HepG2 (cell line): ENCODE data around the gene ATP9A. TPM values are rescaled to one million over a fixed set of nuclear protein-coding genes. Genes with fewer than 3 reads are reported as not detected.
A peak's percentile ranks its signal among the peaks of the same experiment; 100 is the strongest.

Source experiments
- ARID4A ChIP-seq: sonication (generic); formaldehyde crosslinking; IDR thresholded peaks from 2 replicates; pipeline ENCODE4 v1.5.0; 2020; ENCODE audit warnings: mild to moderate bottlenecking, missing genetic modification reagents, borderline replicate concordance
- FOXA1 ChIP-seq, 2 experiments: fragments of 450-650 bp in 1 of 2; sonication (generic) in 1 of 2; formaldehyde crosslinking in 1 of 2; IDR thresholded peaks; 2 replicates each; pipeline versions ENCODE4 v1.4.0 to v1.6.1; 2016 to 2020; ENCODE audit warnings: missing genetic modification reagents in 1 of 2
- HNF4A ChIP-seq: sonication (generic); formaldehyde crosslinking; IDR thresholded peaks from 2 replicates; pipeline ENCODE4 v1.4.0; 2020; ENCODE audit warnings: missing genetic modification reagents
- NFE2L1 ChIP-seq: sonication (generic); formaldehyde crosslinking; IDR thresholded peaks from 2 replicates; pipeline ENCODE4 v1.4.0; 2020; ENCODE audit warnings: missing genetic modification reagents, mild to moderate bottlenecking, borderline replicate concordance
- SIX1 ChIP-seq: sonication (generic); formaldehyde crosslinking; IDR thresholded peaks from 2 replicates; pipeline ENCODE4 v1.4.0; 2020; ENCODE audit warnings: missing genetic modification reagents, borderline replicate concordance
- THRA ChIP-seq: sonication (generic); formaldehyde crosslinking; IDR thresholded peaks from 2 replicates; pipeline ENCODE4 v1.4.0; 2020; ENCODE audit warnings: missing genetic modification reagents, borderline replicate concordance
- ZNF547 ChIP-seq: sonication (generic); formaldehyde crosslinking; IDR thresholded peaks from 2 replicates; pipeline ENCODE4 v1.5.1; 2020; ENCODE audit warnings: mild to moderate bottlenecking, missing genetic modification reagents
- ZNF570 ChIP-seq: sonication (generic); formaldehyde crosslinking; IDR thresholded peaks from 2 replicates; pipeline ENCODE4 v1.4.0; 2020; ENCODE audit warnings: mild to moderate bottlenecking, missing genetic modification reagents, borderline replicate concordance
- ZNF841 ChIP-seq: sonication (generic); formaldehyde crosslinking; IDR thresholded peaks from 2 replicates; pipeline ENCODE4 v1.8.1; 2023; ENCODE audit warnings: missing genetic modification reagents, borderline replicate concordance
- polyA plus RNA-seq, 8 experiments: library from polyadenylated mRNA; depleted of rRNA in 3 of 8; stranded (reverse) in 7 of 8; unstranded in 1 of 8; fragments of >200 nt; fragmentation: Illumina TruSeq in 4 of 8; extraction: Trizol in 4 of 8; gene quantifications; 2 replicates each; pipeline versions ENCODE4 v1.2.1 to v1.2.3, GENCODE V29; 2011 to 2016; ENCODE audit warnings: low read depth in 4 of 8, missing spikeins in 1 of 8, mixed read lengths in 1 of 8; ENCODE audit not compliant: insufficient read depth in 1 of 8
- total RNA-seq, 5 experiments: library from RNA; depleted of rRNA; stranded (reverse); fragments of >200 nt; fragmentation: Illumina TruSeq; extraction: Trizol; gene quantifications; 2 replicates each; pipeline ENCODE4 v1.2.3, GENCODE V29; 2016; ENCODE audit warnings: low read depth in 1 of 5
- TF ChIP-seq, protein P1 (sequence below): sonication (generic); formaldehyde crosslinking; IDR thresholded peaks from 2 replicates; pipeline ENCODE4 v1.5.0; 2020; ENCODE audit warnings: mild to moderate bottlenecking, missing genetic modification reagents
- TF ChIP-seq, protein P2 (sequence below): sonication (generic); formaldehyde crosslinking; IDR thresholded peaks from 2 replicates; pipeline ENCODE4 v1.4.0; 2020; ENCODE audit warnings: missing genetic modification reagents
- TF ChIP-seq, protein P3 (sequence below): sonication (generic); formaldehyde crosslinking; IDR thresholded peaks from 2 replicates; pipeline ENCODE4 v1.4.0; 2020; ENCODE audit warnings: missing genetic modification reagents, mild to moderate bottlenecking, borderline replicate concordance
- TF ChIP-seq, protein P4 (sequence below): sonication (generic); formaldehyde crosslinking; IDR thresholded peaks from 2 replicates; pipeline ENCODE4 v1.4.0; 2020; ENCODE audit warnings: mild to moderate bottlenecking, missing genetic modification reagents

ATP9A gene
- total and polyA plus RNA-seq, 2 of the 13 experiments (the other 11 are each of a cell fraction or from before 2014, with no cell fraction given): 11.8 to 18.5 TPM

DNA sequence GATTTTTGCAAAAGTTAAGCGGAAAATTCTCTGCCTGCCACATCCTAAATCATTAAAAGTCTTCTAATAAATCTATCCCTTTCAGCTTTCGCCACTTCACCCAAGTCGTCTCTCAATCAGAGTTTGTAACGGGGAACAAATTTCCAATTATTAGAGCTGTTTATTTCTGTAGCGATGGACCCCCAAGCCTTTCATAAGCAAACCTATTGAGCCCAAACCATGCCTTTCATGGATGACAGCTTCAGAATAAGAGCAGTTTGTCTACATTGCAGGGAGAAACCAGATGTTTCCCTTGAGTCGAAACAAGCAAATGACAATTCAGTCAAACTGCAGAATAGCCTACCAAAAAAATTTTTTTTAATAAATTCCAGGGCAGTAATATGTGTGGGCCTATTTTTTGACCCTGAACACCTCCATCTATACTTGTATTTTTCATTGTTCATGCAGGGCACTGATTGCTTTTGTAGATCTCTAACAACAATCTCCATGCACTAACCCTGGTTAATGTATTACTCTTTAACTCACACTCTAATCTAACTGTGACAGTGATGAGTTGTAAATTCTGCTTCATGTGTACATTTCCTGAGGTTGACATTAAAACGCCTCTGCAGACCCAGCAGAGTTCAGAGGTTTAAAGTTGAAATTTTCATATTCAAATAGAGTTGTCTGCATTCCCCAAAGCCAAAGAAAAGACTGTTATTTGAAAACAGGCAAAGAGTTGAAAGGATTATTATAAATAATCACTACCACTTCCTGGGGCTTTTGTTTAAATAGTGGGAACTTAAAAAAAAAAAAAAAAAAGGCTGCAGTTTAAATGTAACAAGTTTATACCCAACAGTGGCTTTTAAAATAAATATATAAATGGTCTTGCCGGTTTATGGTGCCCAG, 64.5 kb downstream of the ATP9A start (continued):
- peak; percentile 42; the same call in 1 of the 2 replicates for TF ChIP-seq ARID4A (CRISPR knock-in tag)
- TF ChIP-seq ZNF547 (CRISPR knock-in tag): no peak
- TF ChIP-seq, protein P1, sequence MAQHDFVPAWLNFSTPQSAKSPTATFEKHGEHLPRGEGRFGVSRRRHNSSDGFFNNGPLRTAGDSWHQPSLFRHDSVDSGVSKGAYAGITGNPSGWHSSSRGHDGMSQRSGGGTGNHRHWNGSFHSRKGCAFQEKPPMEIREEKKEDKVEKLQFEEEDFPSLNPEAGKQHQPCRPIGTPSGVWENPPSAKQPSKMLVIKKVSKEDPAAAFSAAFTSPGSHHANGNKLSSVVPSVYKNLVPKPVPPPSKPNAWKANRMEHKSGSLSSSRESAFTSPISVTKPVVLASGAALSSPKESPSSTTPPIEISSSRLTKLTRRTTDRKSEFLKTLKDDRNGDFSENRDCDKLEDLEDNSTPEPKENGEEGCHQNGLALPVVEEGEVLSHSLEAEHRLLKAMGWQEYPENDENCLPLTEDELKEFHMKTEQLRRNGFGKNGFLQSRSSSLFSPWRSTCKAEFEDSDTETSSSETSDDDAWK (CRISPR knock-in tag): no peak
- peak; percentile 82 for TF ChIP-seq THRA
- TF ChIP-seq, protein P2, sequence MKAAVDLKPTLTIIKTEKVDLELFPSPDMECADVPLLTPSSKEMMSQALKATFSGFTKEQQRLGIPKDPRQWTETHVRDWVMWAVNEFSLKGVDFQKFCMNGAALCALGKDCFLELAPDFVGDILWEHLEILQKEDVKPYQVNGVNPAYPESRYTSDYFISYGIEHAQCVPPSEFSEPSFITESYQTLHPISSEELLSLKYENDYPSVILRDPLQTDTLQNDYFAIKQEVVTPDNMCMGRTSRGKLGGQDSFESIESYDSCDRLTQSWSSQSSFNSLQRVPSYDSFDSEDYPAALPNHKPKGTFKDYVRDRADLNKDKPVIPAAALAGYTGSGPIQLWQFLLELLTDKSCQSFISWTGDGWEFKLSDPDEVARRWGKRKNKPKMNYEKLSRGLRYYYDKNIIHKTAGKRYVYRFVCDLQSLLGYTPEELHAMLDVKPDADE (CRISPR knock-in tag): no peak
- no peak for TF ChIP-seq ZNF841 (CRISPR knock-in tag)
- TF ChIP-seq, protein P3, sequence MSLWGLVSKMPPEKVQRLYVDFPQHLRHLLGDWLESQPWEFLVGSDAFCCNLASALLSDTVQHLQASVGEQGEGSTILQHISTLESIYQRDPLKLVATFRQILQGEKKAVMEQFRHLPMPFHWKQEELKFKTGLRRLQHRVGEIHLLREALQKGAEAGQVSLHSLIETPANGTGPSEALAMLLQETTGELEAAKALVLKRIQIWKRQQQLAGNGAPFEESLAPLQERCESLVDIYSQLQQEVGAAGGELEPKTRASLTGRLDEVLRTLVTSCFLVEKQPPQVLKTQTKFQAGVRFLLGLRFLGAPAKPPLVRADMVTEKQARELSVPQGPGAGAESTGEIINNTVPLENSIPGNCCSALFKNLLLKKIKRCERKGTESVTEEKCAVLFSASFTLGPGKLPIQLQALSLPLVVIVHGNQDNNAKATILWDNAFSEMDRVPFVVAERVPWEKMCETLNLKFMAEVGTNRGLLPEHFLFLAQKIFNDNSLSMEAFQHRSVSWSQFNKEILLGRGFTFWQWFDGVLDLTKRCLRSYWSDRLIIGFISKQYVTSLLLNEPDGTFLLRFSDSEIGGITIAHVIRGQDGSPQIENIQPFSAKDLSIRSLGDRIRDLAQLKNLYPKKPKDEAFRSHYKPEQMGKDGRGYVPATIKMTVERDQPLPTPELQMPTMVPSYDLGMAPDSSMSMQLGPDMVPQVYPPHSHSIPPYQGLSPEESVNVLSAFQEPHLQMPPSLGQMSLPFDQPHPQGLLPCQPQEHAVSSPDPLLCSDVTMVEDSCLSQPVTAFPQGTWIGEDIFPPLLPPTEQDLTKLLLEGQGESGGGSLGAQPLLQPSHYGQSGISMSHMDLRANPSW: peak; percentile 74; the same call in 1 of the 2 replicates
- TF ChIP-seq HNF4A (CRISPR knock-in tag): peak; percentile 85
- TF ChIP-seq FOXA1 (IDR thresholded peaks at IDR 0.05): peak; percentile 92
- peak; percentile 96 for TF ChIP-seq FOXA1 (CRISPR knock-in tag; IDR thresholded peaks at IDR 0.05)
- TF ChIP-seq ZNF570: no peak
- no peak for TF ChIP-seq NFE2L1
- TF ChIP-seq, protein P4, sequence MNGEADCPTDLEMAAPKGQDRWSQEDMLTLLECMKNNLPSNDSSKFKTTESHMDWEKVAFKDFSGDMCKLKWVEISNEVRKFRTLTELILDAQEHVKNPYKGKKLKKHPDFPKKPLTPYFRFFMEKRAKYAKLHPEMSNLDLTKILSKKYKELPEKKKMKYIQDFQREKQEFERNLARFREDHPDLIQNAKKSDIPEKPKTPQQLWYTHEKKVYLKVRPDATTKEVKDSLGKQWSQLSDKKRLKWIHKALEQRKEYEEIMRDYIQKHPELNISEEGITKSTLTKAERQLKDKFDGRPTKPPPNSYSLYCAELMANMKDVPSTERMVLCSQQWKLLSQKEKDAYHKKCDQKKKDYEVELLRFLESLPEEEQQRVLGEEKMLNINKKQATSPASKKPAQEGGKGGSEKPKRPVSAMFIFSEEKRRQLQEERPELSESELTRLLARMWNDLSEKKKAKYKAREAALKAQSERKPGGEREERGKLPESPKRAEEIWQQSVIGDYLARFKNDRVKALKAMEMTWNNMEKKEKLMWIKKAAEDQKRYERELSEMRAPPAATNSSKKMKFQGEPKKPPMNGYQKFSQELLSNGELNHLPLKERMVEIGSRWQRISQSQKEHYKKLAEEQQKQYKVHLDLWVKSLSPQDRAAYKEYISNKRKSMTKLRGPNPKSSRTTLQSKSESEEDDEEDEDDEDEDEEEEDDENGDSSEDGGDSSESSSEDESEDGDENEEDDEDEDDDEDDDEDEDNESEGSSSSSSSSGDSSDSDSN (CRISPR knock-in tag): no peak
- peak; percentile 69 for TF ChIP-seq SIX1 (CRISPR knock-in tag)
